Germinal center (tissue), 1 donor: ENCODE measurements around the gene SLC25A24.

ENCODE experiments used
- DNase-seq: peaks from one replicate; pipeline ENCODE4 v3.0.0; 2012; ENCODE audit warnings: mixed read lengths, low spot score

SLC25A24 gene

DNA sequence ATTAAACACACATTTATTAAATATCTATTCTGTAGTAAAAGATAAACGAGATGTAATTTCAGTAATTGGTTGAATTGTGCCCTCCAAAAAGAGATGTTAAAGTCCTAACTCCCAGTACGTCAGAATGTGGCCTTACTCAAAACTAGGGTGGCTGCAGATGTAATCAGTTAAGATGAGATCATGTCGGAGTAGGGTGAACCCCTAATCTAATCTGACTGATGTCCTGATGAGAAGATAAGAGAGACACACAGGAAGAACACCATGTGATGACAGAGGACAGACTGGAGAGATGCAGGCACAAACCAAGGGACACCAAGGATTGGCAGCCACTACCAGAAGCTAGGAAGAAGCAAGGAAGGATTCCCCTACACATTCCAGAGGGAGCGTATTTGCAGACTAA lies 104.1 kb downstream of the SLC25A24 start:
- DNase-seq: no peak

DNA sequence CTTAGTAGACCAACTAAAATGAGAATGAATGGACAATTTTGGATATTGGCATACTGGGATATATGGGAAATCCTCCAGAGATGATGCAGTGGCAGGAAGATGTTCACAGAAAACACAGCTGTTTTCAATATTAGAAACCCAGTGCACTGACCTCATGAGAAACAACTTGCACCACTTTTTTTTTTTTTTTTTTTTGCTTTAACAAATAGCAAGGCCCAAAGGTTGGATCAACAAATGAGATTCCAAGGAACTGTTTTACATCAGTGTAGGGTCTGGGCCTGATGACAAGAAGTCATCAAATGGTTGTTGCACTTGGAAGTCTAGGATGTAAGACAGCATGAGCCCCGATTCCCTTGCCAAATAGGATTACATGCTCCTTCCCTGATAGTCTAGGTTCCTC lies 110.7 kb downstream of the SLC25A24 start:
- no peak for DNase-seq

GRCh38 chr1:108085628-108086027 lies 114.5 kb downstream of the SLC25A24 start:
- no peak for DNase-seq

GRCh38 chr1:108084866-108085477 lies 115.2 kb downstream of the SLC25A24 start:
- no peak for DNase-seq
